PC-9 (cell line): ENCODE measurements around the gene STARD10. TPM values are rescaled to one million over a fixed set of nuclear protein-coding genes. Genes with fewer than 3 reads are reported as not detected.

Source experiments
- Bru-seq: library from RNA; stranded (reverse); fragments of 400-500 nt; gene quantifications from one replicate; lab custom pipeline; 2021; lab: Mats Ljungman, UMichigan
- BruChase-seq, 2 experiments: library from RNA; stranded (reverse); fragments of 400-500 nt; gene quantifications; one replicate each; lab custom pipeline; 2021; lab: Mats Ljungman, UMichigan
- BruUV-seq: library from RNA; stranded (reverse); fragments of 400-500 nt; replicated peaks from 2 replicates; lab custom pipeline; 2021; lab: Mats Ljungman, UMichigan
- CTCF ChIA-PET: fragments of 300-600 bp; sonication (Branson Sonifier 250); formaldehyde crosslinking; loops from one replicate; lab custom pipeline; 2022; ENCODE audit warnings: antibody characterized with exemption; lab: Charles Lee
- POLR2A ChIA-PET: fragments of 300-600 bp; sonication (Branson Sonifier 250); formaldehyde crosslinking; loops from one replicate; lab custom pipeline; 2022; ENCODE audit warnings: antibody characterized with exemption; ENCODE audit not compliant: unreplicated experiment; lab: Charles Lee
- DNase-seq, 2 experiments: peaks; one replicate each; pipeline versions ENCODE4 v3.0.0 to v3.0.0-alpha.2; 2015 to 2022; ENCODE audit warnings: mixed read lengths in 1 of 2
- H2AFZ ChIP-seq: fragments of 200-600 bp; sonication (generic); 2 replicates; pipeline ENCODE4 v1.8.1; 2017; ENCODE audit warnings: antibody characterized with exemption
- H3F3A ChIP-seq: fragments of 200-600 bp; sonication (generic); 2 replicates; pipeline ENCODE4 v1.8.1; 2017; ENCODE audit warnings: antibody characterized with exemption, mild to moderate bottlenecking, low read depth; ENCODE audit not compliant: insufficient read depth
- H3K27ac ChIP-seq: fragments of 200-600 bp; sonication (generic); 2 replicates; pipeline ENCODE4 v1.6.1; 2016; ENCODE audit warnings: mixed run types
- H3K27me3 ChIP-seq: fragments of 200-600 bp; sonication (generic); 2 replicates; pipeline ENCODE4 v1.6.1; 2016; ENCODE audit warnings: low read depth, mixed run types; ENCODE audit not compliant: insufficient read depth
- H3K36me3 ChIP-seq: fragments of 200-600 bp; sonication (generic); 2 replicates; pipeline ENCODE4 v1.6.1; 2016; ENCODE audit warnings: low read depth, mixed run types
- H3K4me1 ChIP-seq: fragments of 200-600 bp; sonication (generic); replicated peaks from 2 replicates; pipeline ENCODE4 v1.6.1; 2016; ENCODE audit warnings: mixed run types; ENCODE audit not compliant: insufficient read depth
- H3K4me2 ChIP-seq: fragments of 200-600 bp; sonication (generic); 2 replicates; pipeline ENCODE4 v1.6.1; 2017; ENCODE audit warnings: mixed run types
- H3K4me3 ChIP-seq: fragments of 200-600 bp; sonication (generic); 2 replicates; pipeline ENCODE4 v1.6.1; 2016; ENCODE audit warnings: mixed run types
- H3K79me2 ChIP-seq: fragments of 200-600 bp; sonication (generic); 2 replicates; pipeline ENCODE4 v1.6.1; 2017; ENCODE audit warnings: low read depth, mixed run types
- H3K9me2 ChIP-seq: fragments of 200-600 bp; sonication (generic); 2 replicates; pipeline ENCODE4 v1.8.1; 2017; ENCODE audit warnings: mild to moderate bottlenecking; ENCODE audit not compliant: insufficient read depth
- H3K9me3 ChIP-seq: fragments of 200-600 bp; sonication (generic); 2 replicates; pipeline ENCODE4 v1.8.1; 2016; ENCODE audit warnings: low read depth; ENCODE audit not compliant: insufficient read depth
- H4K20me1 ChIP-seq: fragments of 200-600 bp; sonication (generic); 2 replicates; pipeline ENCODE4 v1.8.1; 2017; ENCODE audit not compliant: insufficient read depth
- CTCF ChIP-seq: fragments of 200-600 bp; sonication (generic); conservative IDR thresholded peaks from 2 replicates; pipeline ENCODE4 v1.6.1; 2017; ENCODE audit warnings: mixed run types, antibody characterized with exemption, mild to moderate bottlenecking, moderate library complexity
- EZH2 ChIP-seq: fragments of 200-600 bp; sonication (generic); IDR thresholded peaks from 2 replicates; pipeline ENCODE4 v1.8.0; 2017; ENCODE audit warnings: antibody characterized with exemption, low read depth
- intact Hi-C: fragments of 100-400 bp; cut with micrococcal nuclease; formaldehyde crosslinking; loops from one replicate; pipeline ENCODE4 v1.10.0; 2022; ENCODE audit not compliant: unreplicated experiment
- long read RNA-seq: library from polyadenylated mRNA; stranded (forward); transcript quantifications from one replicate; pipeline ENCODE4 v2.0.0, GENCODE V29; 2022
- total RNA-seq: library from RNA; stranded (reverse); gene quantifications from 2 replicates; pipeline ENCODE4 v1.2.3, GENCODE V29; 2021

The STARD10 gene
- total RNA-seq = 145 and 184 TPM in 2 replicates
- percentile 82 among the genes with signal in this experiment for Bru-seq, nascent RNA
- BruChase-seq, experiment 1, labeled RNA remaining after a 2-hour chase = percentile 88 among the genes with signal in this experiment
- percentile 96 among the genes with signal in this experiment for BruChase-seq, experiment 2, labeled RNA remaining after a 6-hour chase
- long read RNA-seq, transcript STARD10-220 (7 exons, 1,085 nt) = minor isoform, 7 of 521 reads
- long read RNA-seq, transcript STARD10-217 (3 exons, 506 nt) = major isoform, 215 of 521 reads
- long read RNA-seq, transcript STARD10-210 (7 exons, 1,100 nt) = minor isoform, 192 of 521 reads
- long read RNA-seq, partial matches to known transcripts = 65 of 521 reads
- long read RNA-seq, other reads (novel, unspliced or antisense) = 41 of 521 reads

- TSS peak; percentile 79 for BruUV-seq
- POLR2A ChIA-PET = interaction anchor here (0.5 to 0.7 kb wide), 9 partner anchors 16 to 877 kb away, joined by 3 to 10 read pairs (median 4); no protein-coding TSS in a partner anchor
- intact Hi-C loops = loop anchor here (1.0 kb wide), 2 partner anchors 68 to 71 kb away; no protein-coding TSS in a partner anchor
Measured at GRCh38 chr11:72793425-72794367, at the start of gene STARD10. Gene STARD10 (minus strand): TSS chr11:72794047. CDS start chr11:72781181, 12,866 bp downstream.

GRCh38 chr11:72842653-72843330 lies 48.9 kb upstream of the STARD10 start:
- CTCF ChIA-PET = no interaction called here
- no peak overlapping the region for H2AFZ ChIP-seq
- BruUV-seq = no TSS peak
- no peak for DNase-seq
- POLR2A ChIA-PET = no interaction called here
- H3K9me3 ChIP-seq = no peaks in the 10 kb centered on the region
- TF ChIP-seq CTCF = no peak
- TF ChIP-seq EZH2 = no peak
- no peaks in the 10 kb centered on the region for H3K36me3 ChIP-seq
- no peaks in the 10 kb centered on the region for H3K27me3 ChIP-seq
- H3F3A ChIP-seq = peaks cover 9% of the 10 kb centered on the region; the same call in 1 of the 2 replicates
- H3K27ac ChIP-seq = no peak overlapping the region
- no peak overlapping the region for H3K4me2 ChIP-seq
- H3K4me1 ChIP-seq = peaks cover 8% of the 10 kb centered on the region
- no peaks in the 10 kb centered on the region for H3K9me2 ChIP-seq
- intact Hi-C loops = no loop called here
- H4K20me1 ChIP-seq = no peaks in the 10 kb centered on the region
- H3K4me3 ChIP-seq = no peak overlapping the region
- H3K79me2 ChIP-seq = no peaks in the 10 kb centered on the region

More at GRCh38 chr11:72793425-72794367, at the start of gene STARD10:
- CTCF ChIA-PET = interaction anchor here (0.6 to 1.7 kb wide), 11 partner anchors 11 to 511 kb away, joined by 3 to 13 read pairs (median 4); partner anchors contain the start of gene ARAP1
- H3K36me3 ChIP-seq = no peaks in the 10 kb centered on the region
- no peaks in the 10 kb centered on the region for H4K20me1 ChIP-seq
- TF ChIP-seq CTCF (peak; percentile 100), EZH2 (no peak)
- peak within 1 kb of the TSS; percentile 70 for H3K4me3 ChIP-seq
- peak within 1 kb of the TSS; percentile 25 for H3K27ac ChIP-seq
- H3K27me3 ChIP-seq = no peaks in the 10 kb centered on the region
- peaks cover 29% of the 10 kb centered on the region; the same call in 1 of the 2 replicates for H3F3A ChIP-seq
- peak within 1 kb of the TSS; percentile 74 for H3K4me2 ChIP-seq
- H3K9me2 ChIP-seq = no peaks in the 10 kb centered on the region
- peak; percentile 85 to 96 for DNase-seq
- H3K79me2 ChIP-seq = no peaks in the 10 kb centered on the region
- H3K9me3 ChIP-seq = no peaks in the 10 kb centered on the region
- H2AFZ ChIP-seq = peak within 1 kb of the TSS; percentile 79
- peaks cover 45% of the 10 kb centered on the region for H3K4me1 ChIP-seq
